A673 (cell line): ENCODE results near the gene BRSK2. TPM values are rescaled to one million over a fixed set of nuclear protein-coding genes. Genes with fewer than 3 reads are reported as not detected.

Experiments used
- BruUV-seq: library from RNA; stranded (reverse); fragments of 400-500 nt; replicated peaks from 2 replicates; lab custom pipeline; 2021; lab: Mats Ljungman, UMichigan
- CTCF ChIA-PET: fragments of 300-600 bp; sonication (Branson Sonifier 250); formaldehyde crosslinking; loops from one replicate; lab custom pipeline; 2022; ENCODE audit warnings: antibody characterized with exemption; lab: Charles Lee
- POLR2A ChIA-PET: fragments of 300-600 bp; sonication (Branson Sonifier 250); formaldehyde crosslinking; loops from one replicate; lab custom pipeline; 2022; ENCODE audit warnings: antibody characterized with exemption; ENCODE audit not compliant: low non-redundant PET; lab: Charles Lee
- DNase-seq: peaks from one replicate; pipeline ENCODE4 v3.0.0-alpha.2; 2015; ENCODE audit warnings: low spot score
- H3K27ac ChIP-seq: fragments of 200-600 bp; sonication (generic); 2 replicates; pipeline ENCODE4 v1.5.1; 2016; ENCODE audit warnings: mixed run types, low read depth, mild to moderate bottlenecking, mixed read lengths, antibody characterized with exemption, low read length; ENCODE audit not compliant: poor library complexity, severe bottlenecking
- H3K27me3 ChIP-seq: fragments of 200-600 bp; sonication (generic); replicated peaks from 2 replicates; pipeline ENCODE4 v1.6.1; 2017; ENCODE audit warnings: mixed run types, low read depth, mild to moderate bottlenecking, mixed read lengths, antibody characterized with exemption, low read length; ENCODE audit not compliant: insufficient read depth, poor library complexity
- H3K36me3 ChIP-seq: fragments of 200-600 bp; sonication (generic); 2 replicates; pipeline ENCODE4 v1.6.1; 2016; ENCODE audit warnings: mixed run types, mild to moderate bottlenecking, mixed read lengths, antibody characterized with exemption, low read length; ENCODE audit not compliant: insufficient read depth, poor library complexity, severe bottlenecking
- H3K4me1 ChIP-seq: fragments of 200-600 bp; sonication (generic); 2 replicates; pipeline ENCODE4 v1.6.1; 2017; ENCODE audit warnings: mixed run types, mild to moderate bottlenecking, mixed read lengths, antibody characterized with exemption, low read length; ENCODE audit not compliant: insufficient read depth, poor library complexity, severe bottlenecking
- H3K4me3 ChIP-seq: fragments of 200-600 bp; sonication (generic); 2 replicates; pipeline ENCODE4 v1.5.1; 2016; ENCODE audit warnings: low read depth, mixed run types, mild to moderate bottlenecking, mixed read lengths, low read length; ENCODE audit not compliant: poor library complexity, severe bottlenecking
- H3K9me3 ChIP-seq: fragments of 200-600 bp; sonication (generic); 2 replicates; pipeline ENCODE4 v1.6.1; 2016; ENCODE audit warnings: mixed run types, low read depth, mild to moderate bottlenecking, mixed read lengths, antibody characterized with exemption, low read length; ENCODE audit not compliant: poor library complexity, severe bottlenecking
- CTCF ChIP-seq: fragments of 300-800, 200-600 bp; sonication (generic); conservative IDR thresholded peaks from 2 replicates; pipeline ENCODE4 v1.5.1; 2017; ENCODE audit warnings: low read depth, mild to moderate bottlenecking, antibody characterized with exemption, low read length, moderate library complexity, mixed read lengths
- EZH2 ChIP-seq: fragments of 200-600 bp; sonication (generic); IDR thresholded peaks from 2 replicates; pipeline ENCODE4 v1.6.1; 2017; ENCODE audit warnings: borderline replicate concordance, low read depth, mild to moderate bottlenecking, mixed read lengths, antibody characterized with exemption, low read length; ENCODE audit not compliant: poor library complexity, severe bottlenecking
- intact Hi-C: fragments of 100-400 bp; cut with micrococcal nuclease; formaldehyde crosslinking; loops from one replicate; pipeline ENCODE4 v1.10.0; 2022; ENCODE audit not compliant: unreplicated experiment
- total RNA-seq: library from RNA; stranded (reverse); gene quantifications from 2 replicates; pipeline ENCODE4 v1.2.3, GENCODE V29; 2021

Gene BRSK2
- total RNA-seq, 1 experiment from 2014 or later = 2.2 TPM

GRCh38 chr11:1491379-1491778 is 101.6 kb downstream of the BRSK2 start:
- Histone ChIP-seq H3K36me3 (no peaks in the 10 kb centered on the region), H3K27me3 (no peaks in the 10 kb centered on the region), H3K4me3 (no peak overlapping the region), H3K4me1 (no peaks in the 10 kb centered on the region), H3K27ac (no peak overlapping the region), H3K9me3 (no peaks in the 10 kb centered on the region)
- no TSS peak for BruUV-seq
- no peak for DNase-seq
- intact Hi-C loops = no loop called here
- CTCF ChIA-PET = no interaction called here
- POLR2A ChIA-PET = no interaction called here
- no peak for TF ChIP-seq EZH2

- no peak overlapping the region for H3K27ac ChIP-seq
- intact Hi-C loops = no loop called here
- H3K9me3 ChIP-seq = no peaks in the 10 kb centered on the region
- no peaks in the 10 kb centered on the region for H3K36me3 ChIP-seq
- BruUV-seq = no TSS peak
- no peaks in the 10 kb centered on the region for H3K4me1 ChIP-seq
- no peak for DNase-seq
- no peak for TF ChIP-seq EZH2
- no peak for TF ChIP-seq CTCF
- no peak overlapping the region for H3K4me3 ChIP-seq
- ChIA-PET CTCF (no interaction called here), POLR2A (interaction anchor here (0.6 kb wide), 1 partner anchor 415 kb away, joined by 4 read pairs; no protein-coding TSS in a partner anchor)
- no peaks in the 10 kb centered on the region for H3K27me3 ChIP-seq
These were observed 104.0 kb downstream of the BRSK2 start for GRCh38 chr11:1493650-1494244.

GRCh38 chr11:1494650-1495049 is 104.9 kb downstream of the BRSK2 start:
- no peaks in the 10 kb centered on the region for H3K4me1 ChIP-seq
- no peaks in the 10 kb centered on the region for H3K36me3 ChIP-seq
- CTCF ChIA-PET = no interaction called here
- no peaks in the 10 kb centered on the region for H3K27me3 ChIP-seq
- TF ChIP-seq CTCF (no peak), EZH2 (no peak)
- H3K4me3 ChIP-seq = no peak overlapping the region
- DNase-seq = no peak
- BruUV-seq = no TSS peak
- POLR2A ChIA-PET = interaction anchor here (0.6 kb wide), 1 partner anchor 416 kb away, joined by 4 read pairs; no protein-coding TSS in a partner anchor
- H3K9me3 ChIP-seq = no peaks in the 10 kb centered on the region
- no peak overlapping the region for H3K27ac ChIP-seq
- intact Hi-C loops = no loop called here
